ENCODE data around the gene TOM1L2. TPM values are rescaled to one million over a fixed set of nuclear protein-coding genes. Genes with fewer than 3 reads are reported as not detected.
"Not testable (repeated sequence)": the region's sequence is repeated elsewhere in the genome, so short reads cannot be mapped to it uniquely, and the experiment has no call there.

The TOM1L2 gene
- total RNA-seq, 1 donor from 2014 or later = 16.3 TPM

GRCh38 chr17:18004345-18004744 lies 32.1 kb upstream of the TOM1L2 start:
- H3K4me3 ChIP-seq (ENCODE audit: low read depth, low read length) = no peak overlapping the region
- DNase-seq (ENCODE audit: low read depth) = no peak
- TF ChIP-seq CTCF (IDR thresholded peaks at IDR 0.05; ENCODE audit: insufficient read depth, low read length, poor library complexity, severe bottlenecking) = no peak

GRCh38 chr17:18002171-18002570 lies 30.0 kb upstream of the TOM1L2 start:
- no peak for TF ChIP-seq CTCF (IDR thresholded peaks at IDR 0.05; ENCODE audit: insufficient read depth, low read length, poor library complexity, severe bottlenecking)
- H3K4me3 ChIP-seq (ENCODE audit: low read depth, low read length) = no peak overlapping the region
- DNase-seq (ENCODE audit: low read depth) = no peak
- no peaks in the 10 kb centered on the region for H3K27me3 ChIP-seq (ENCODE audit: control insufficient read depth, insufficient read depth, low read length)
- H3K36me3 ChIP-seq (ENCODE audit: control insufficient read depth, insufficient read depth, low read length) = no peaks in the 10 kb centered on the region

More at GRCh38 chr17:18004345-18004744, 32.1 kb upstream of the TOM1L2 start:
- Histone ChIP-seq H3K36me3 (ENCODE audit: control insufficient read depth, insufficient read depth, low read length) (no peaks in the 10 kb centered on the region), H3K27me3 (ENCODE audit: control insufficient read depth, insufficient read depth, low read length) (no peaks in the 10 kb centered on the region)

GRCh38 chr17:18000030-18000408 lies 27.8 kb upstream of the TOM1L2 start:
- Histone ChIP-seq H3K4me3 (ENCODE audit: low read depth, low read length) (no peak overlapping the region), H3K36me3 (ENCODE audit: control insufficient read depth, insufficient read depth, low read length) (no peaks in the 10 kb centered on the region), H3K27me3 (ENCODE audit: control insufficient read depth, insufficient read depth, low read length) (no peaks in the 10 kb centered on the region)
- no peak for TF ChIP-seq CTCF (IDR thresholded peaks at IDR 0.05; ENCODE audit: insufficient read depth, low read length, poor library complexity, severe bottlenecking)
- DNase-seq (ENCODE audit: low read depth) = no peak

GRCh38 chr17:17999364-18000029 lies 27.3 kb upstream of the TOM1L2 start:
- Histone ChIP-seq H3K27me3 (ENCODE audit: control insufficient read depth, insufficient read depth, low read length) (no peaks in the 10 kb centered on the region), H3K36me3 (ENCODE audit: control insufficient read depth, insufficient read depth, low read length) (no peaks in the 10 kb centered on the region), H3K4me3 (ENCODE audit: low read depth, low read length) (no peak overlapping the region)
- DNase-seq (ENCODE audit: low read depth) = no peak
- TF ChIP-seq CTCF (IDR thresholded peaks at IDR 0.05; ENCODE audit: insufficient read depth, low read length, poor library complexity, severe bottlenecking) = no peak

- Histone ChIP-seq H3K36me3 (ENCODE audit: control insufficient read depth, insufficient read depth, low read length) (no peaks in the 10 kb centered on the region), H3K27me3 (ENCODE audit: control insufficient read depth, insufficient read depth, low read length) (no peaks in the 10 kb centered on the region), H3K4me3 (ENCODE audit: low read depth, low read length) (no peak overlapping the region)
- no peak for TF ChIP-seq CTCF (IDR thresholded peaks at IDR 0.05; ENCODE audit: insufficient read depth, low read length, poor library complexity, severe bottlenecking)
- DNase-seq (ENCODE audit: low read depth) = no peak
These were observed 26.7 kb upstream of the TOM1L2 start for GRCh38 chr17:17998934-17999333.

GRCh38 chr17:17995887-17996286 lies 23.7 kb upstream of the TOM1L2 start:
- H3K27me3 ChIP-seq (ENCODE audit: control insufficient read depth, insufficient read depth, low read length); DNase-seq (ENCODE audit: low read depth); H3K4me3 ChIP-seq (ENCODE audit: low read depth, low read length); H3K36me3 ChIP-seq (ENCODE audit: control insufficient read depth, insufficient read depth, low read length): not testable (repeated sequence)

All from kidney epithelial cell (primary cell).